AG20443 (cell line): ENCODE results near the gene SLC6A9.
A peak's percentile ranks its signal among the peaks of the same experiment; 100 is the strongest.

ENCODE experiments used
- DNase-seq: peaks from one replicate; pipeline ENCODE4 v3.0.0; 2012; ENCODE audit warnings: low spot score, mixed read lengths

The SLC6A9 gene

GRCh38 chr1:44029260-44029910 lies 1.9 kb downstream of the SLC6A9 start:
- DNase-seq = peak; percentile 61

- DNase-seq = no peak
Observed at GRCh38 chr1:44027320-44027719, 3.9 kb downstream of the SLC6A9 start.

DNA sequence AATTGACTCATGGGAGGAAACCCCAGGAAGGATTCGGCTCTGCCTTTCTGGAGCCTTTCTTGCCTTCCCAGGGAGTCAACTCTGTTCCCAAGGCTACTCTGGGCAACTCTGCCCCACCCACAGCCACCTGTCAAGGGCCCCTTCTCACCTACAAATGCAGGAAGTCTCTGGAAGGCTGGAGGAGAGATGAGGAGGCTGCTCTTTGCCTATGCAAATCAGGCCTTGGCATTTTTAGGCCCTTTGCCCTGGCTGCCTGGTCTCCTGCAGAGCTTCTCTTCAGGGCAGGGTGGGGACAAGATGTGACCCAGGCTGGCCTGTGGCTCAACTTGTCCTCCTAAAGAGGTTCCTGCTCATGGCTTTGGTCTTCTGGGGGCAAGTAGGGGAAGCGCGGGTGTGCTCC lies 5.4 kb downstream of the SLC6A9 start:
- DNase-seq = no peak

DNA sequence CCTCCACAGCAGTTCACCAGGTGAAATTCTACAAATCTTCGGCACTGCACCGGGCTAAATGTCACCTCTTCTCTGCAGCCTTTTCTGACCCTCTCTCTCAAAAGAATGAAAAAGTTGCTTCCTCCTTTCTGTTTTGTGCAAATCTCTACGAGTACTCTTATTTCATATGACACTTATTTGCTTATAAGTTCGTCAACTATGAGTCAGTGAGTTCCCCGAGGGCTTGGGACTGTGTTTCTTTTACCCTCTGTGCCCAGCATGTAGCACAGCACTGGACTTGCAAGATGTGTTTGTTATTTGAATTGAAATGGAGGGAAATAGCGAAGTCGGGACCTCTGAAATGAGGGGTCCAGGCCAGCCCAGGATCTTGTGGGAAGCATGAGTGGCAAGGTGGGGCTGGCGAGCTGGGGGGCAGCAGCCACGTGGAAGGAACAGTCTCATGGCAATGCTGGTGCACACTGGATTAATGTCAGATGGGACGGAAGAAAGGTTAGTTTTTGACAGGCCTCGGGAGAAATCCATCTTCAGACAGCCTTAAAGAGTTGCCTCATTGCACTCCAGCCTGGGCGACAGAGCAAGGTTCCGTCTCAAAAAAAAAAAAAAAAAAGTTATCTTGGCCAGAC lies 6.2 kb downstream of the SLC6A9 start:
- DNase-seq = no peak

DNA sequence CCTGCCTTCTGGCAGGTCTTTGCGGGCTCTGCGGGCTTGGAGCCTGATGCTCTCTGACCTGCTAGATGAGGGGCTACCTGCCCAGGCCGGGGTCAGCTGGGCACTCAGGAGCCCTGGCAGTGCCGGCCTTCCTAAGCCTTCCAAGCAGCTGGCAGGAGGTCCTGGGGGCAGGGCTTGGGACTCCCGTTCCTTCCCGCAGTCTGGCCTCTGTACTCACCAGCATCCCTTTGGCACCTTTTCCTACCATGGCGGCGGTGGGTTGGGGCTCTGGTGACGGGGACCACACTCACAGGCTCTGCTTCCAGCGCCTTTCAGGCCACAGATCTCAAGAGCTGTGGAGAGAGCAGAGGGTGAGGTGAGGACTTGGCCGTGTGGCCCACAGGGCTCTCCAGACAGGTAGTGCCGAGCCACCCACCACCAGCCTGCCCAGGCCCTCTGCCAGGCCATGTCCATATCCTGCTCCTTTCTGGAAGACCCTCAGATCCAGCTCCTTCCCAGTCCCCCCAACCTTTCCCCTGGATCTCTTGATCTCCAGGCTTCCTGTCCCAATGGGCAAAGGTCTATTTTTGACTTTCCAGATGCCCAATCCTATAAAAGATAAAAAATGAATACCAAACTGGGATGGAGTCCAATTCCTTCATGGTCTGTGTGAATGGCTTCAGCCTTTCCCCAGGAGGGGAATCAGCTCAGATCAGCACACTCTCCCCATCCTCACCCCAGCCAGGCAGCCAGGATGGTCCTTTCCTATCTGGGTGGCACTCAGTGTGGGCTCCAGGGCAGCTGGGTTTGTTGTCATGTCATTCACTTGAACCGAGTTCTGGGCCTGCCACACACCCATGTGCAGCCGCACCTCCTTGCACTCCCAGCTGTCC lies 7.0 kb downstream of the SLC6A9 start:
- DNase-seq = no peak

DNA sequence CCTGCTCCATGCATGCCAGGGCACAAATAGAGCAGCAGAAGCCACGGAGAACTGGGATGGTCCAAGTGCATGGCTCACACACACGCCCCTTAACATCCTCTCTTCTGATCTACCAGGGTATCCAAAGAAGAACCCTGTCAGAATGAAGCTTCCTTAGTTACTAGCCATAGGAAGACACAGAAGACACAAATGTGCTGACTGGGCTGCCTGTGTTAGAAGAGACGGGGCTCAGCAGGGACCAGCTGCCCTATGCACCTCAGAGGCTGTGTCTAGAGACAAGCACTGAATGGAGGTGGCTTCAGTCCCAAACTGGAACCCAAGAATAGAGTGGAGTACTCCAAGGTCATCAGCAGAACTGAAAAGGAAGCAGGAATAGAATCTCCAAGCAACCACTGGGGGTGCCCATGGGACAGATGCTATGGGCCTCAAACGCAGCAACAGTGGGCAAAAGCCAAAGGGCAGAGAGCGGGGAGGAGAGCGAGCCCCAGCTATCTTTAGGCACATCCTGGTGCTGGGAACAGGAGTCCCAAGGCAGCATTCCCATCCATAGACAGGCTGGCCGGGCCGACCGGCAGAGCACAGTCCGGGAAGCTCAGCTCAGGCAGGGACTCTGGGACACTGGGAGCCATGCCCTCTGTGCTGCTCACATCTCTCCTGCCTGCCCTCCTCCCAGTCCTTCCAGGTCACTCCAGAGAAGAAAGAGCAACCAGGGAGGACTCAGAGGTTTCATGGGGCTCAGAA lies 9.5 kb downstream of the SLC6A9 start:
- DNase-seq = no peak

- no peak for DNase-seq
Observed at GRCh38 chr1:44021156-44021555, 10.1 kb downstream of the SLC6A9 start.

- DNase-seq = no peak
Observed at GRCh38 chr1:44020464-44020863, 10.8 kb downstream of the SLC6A9 start.

- no peak for DNase-seq
Observed at GRCh38 chr1:44019466-44019948, 11.8 kb downstream of the SLC6A9 start.

DNA sequence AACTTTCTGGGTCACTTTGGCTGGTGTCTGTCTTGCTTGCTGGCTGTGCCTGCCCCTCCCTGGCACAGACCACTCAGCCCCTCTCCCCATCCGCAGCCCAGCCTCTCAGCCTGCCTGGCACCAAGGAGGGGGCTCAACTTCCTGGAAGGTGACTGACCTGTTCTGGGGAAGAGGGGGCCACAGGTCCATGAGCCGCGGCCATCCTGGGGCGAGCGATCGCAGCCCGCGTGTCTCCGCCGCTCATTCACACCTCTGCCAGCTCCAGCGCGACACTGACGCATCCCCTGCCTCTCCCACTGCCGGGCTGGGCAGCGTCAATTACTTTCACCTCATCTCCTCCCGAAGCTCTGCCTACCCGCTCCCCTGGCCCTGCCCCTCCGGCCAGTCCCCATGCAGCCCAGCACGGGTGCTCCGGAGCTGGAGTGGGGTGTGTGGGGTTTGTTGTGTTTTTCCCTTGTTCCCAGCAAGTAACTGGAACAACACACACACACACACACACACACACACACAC lies 14.3 kb downstream of the SLC6A9 start:
- DNase-seq = no peak

GRCh38 chr1:44016041-44016889 lies 15.0 kb downstream of the SLC6A9 start:
- no peak for DNase-seq

GRCh38 chr1:44015206-44015605 lies 16.1 kb downstream of the SLC6A9 start:
- peak; percentile 35 for DNase-seq

GRCh38 chr1:44014365-44015104 lies 16.7 kb downstream of the SLC6A9 start:
- DNase-seq = no peak

- DNase-seq = no peak
Observed at GRCh38 chr1:44013949-44014348, 17.3 kb downstream of the SLC6A9 start.

DNA sequence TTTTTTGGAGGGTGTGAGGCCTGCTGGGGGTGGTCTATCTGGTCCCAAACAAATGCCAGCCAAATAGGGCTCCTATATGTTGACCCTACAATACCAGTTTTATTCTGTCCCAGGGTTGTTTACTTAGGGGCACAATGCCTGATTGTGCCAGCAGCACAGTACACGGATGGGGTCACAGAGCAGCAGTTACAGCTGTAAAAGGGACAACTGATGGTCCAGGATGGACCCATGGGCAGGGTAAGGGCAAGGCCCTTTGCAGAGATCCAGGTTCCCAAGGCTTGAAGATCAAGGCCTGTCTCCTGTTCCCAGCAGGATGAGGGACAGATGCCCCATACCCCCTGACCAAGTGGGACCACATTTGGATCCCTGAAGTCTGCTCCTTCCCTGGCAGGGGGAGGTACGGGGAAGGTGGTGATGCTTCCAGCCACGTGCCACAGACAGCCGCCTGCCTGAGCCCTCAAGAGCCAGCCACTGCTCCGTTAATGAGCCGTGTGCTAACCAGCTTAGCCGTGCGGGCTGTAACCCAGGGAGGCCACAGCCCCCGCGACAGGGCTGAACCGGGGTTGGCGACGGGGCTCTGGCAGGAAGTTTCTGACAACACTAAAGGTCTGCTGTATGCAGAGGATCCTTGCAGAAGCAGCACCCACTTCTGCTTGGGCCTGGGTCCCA lies 18.2 kb downstream of the SLC6A9 start:
- DNase-seq = no peak

GRCh38 chr1:44012404-44012803 lies 18.9 kb downstream of the SLC6A9 start:
- no peak for DNase-seq

- DNase-seq = no peak
Observed at GRCh38 chr1:44010935-44011471, 20.3 kb downstream of the SLC6A9 start.

- DNase-seq = no peak
Observed at GRCh38 chr1:44008259-44008658, 23.0 kb downstream of the SLC6A9 start.

DNA sequence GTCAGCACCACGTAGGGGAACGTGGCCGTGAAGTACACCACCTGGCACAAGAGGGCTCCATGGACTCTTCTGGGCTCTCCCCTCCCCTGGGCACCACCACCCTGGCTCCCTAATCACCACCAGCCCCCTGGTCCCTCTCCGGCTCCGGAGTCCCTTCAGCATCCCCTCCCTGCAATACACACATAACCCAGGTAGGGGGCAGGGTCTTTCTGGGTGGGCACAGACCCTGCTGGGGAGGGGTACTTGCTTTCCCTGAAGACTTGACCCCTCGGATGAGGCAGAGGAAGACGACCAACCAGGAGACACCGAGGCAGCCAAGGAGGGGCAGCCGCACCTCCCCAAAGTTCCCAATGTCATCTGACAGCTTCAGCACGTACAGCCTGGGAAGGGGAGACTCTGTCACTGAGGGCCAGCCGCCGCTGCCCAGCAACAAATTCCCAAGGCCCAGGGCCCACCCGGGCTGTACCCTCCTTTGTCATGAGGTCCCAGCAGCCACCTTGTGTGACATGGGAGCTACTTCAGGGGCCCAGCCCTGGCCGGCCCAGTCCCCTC lies 28.6 kb downstream of the SLC6A9 start:
- DNase-seq = no peak
